ENCODE measurements around the gene DCLK2.

The DCLK2 gene

DNA sequence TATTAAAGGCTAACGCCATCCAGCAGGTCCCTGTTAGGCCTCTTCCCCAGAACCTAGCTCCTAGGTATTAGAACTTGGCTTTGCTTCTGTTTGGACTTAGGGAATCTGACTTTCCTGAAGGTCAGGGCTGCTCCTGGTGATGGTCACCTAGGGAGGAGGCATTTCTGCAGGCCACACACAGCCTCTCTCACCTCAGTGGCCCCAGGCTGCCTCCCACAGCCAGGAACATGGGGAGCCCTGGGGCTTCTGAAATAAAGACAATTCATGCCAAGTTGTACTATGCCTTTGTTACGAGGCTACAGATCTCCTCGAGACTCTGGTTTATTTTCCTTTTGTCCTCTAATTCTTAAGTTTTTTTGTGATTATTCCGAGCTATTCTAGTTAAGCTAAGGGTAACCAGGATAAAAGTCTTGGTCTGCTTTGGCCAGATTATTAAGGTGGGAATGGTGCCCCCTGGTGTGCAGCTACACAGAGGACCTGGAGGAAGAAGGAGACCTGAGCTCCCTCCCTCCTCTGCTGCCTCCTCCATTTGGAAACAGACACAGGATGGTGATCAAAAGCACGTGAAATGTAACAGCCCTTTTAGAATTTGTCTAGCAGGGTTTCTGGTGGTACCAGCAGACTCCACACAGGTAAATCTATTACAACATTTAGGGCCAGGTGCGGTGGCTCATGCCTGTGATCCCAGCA, 131.0 kb downstream of the DCLK2 start:
- DNase-seq (ENCODE audit: low read depth): no peak

GRCh38 chr4:150211016-150211415, 132.8 kb downstream of the DCLK2 start:
- no peak for DNase-seq (ENCODE audit: low read depth)

- DNase-seq (ENCODE audit: low read depth): no peak
Observed at GRCh38 chr4:150211799-150212445, 133.7 kb downstream of the DCLK2 start.

DNA sequence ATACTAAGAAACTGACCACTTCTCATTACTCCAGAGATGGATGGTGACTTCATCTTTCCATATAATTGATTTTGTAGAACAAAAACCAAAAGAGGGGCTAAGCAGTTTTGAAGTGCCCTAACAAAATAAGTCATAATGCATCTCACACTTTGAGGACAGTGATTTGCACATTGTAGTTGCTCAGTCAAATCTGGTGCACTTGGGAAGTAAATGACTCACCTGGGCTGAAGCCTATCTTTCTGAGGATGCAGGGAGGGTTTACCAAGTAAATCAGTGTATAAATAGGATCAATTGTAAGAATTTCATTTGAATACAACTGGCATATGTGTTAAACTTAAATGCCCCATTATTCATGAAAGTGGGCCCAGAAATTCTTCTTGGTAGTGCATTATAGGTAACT, 134.2 kb downstream of the DCLK2 start:
- no peak for DNase-seq (ENCODE audit: low read depth)

DNA sequence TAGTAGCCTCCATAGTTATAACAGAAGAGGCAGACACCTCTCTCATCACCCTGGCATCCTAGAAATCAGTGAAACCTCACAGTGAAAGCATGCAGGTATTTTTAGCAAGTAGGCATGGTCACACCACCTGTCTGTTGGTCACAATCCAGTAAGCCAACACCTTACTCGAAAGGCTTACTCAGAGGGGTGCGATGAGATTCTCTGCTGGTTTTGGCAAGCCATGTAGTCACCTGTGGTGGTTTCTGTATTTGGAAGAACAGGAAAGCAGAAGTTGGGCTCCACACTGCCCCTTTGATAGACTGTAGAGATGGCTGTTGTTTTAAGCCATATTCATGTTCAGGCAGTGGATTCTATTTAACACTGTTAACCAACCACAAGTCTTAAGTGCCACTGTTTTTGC, 134.7 kb downstream of the DCLK2 start:
- DNase-seq (ENCODE audit: low read depth): no peak

DNA sequence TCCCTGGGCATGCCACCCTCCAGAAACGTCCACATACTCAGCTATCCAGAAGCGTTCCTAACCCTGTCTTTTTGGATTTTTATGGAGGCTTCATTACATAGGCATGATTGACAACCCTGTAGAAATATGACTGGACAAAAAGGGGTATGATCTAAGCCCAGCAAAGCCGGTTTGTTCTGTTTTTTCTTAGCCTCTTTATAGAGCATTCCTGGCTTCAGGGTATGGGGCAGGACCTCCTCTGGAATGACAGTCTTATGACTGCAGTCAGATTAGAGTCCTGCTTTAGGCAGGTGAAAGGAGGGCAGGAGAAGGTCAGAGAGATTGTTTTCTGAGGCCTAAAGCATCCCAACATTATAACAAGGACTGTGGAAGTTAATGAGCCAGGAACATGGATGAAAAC, 137.4 kb downstream of the DCLK2 start:
- no peak for DNase-seq (ENCODE audit: low read depth)

GRCh38 chr4:150216726-150217125, 138.5 kb downstream of the DCLK2 start:
- no peak for DNase-seq (ENCODE audit: low read depth)

DNA sequence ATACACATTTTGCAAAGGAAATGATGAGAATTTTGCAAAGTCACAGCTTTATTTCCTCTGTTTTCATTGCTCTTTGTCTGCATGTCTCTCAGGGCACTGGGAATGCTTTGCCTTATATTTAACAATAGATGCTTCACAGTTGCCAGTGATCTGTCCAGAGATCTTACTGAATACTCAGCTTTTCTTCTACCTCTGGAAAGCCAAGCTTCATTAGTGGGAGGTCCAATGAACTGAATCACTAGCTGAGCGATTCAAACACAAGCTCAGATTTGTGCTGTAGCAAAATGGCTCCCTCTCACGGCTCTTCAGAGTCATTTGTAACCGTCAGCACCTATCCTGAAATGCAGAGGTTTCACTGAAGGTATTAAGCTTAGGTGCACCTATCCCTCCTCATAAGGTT, 138.9 kb downstream of the DCLK2 start:
- no peak for DNase-seq (ENCODE audit: low read depth)

DNA sequence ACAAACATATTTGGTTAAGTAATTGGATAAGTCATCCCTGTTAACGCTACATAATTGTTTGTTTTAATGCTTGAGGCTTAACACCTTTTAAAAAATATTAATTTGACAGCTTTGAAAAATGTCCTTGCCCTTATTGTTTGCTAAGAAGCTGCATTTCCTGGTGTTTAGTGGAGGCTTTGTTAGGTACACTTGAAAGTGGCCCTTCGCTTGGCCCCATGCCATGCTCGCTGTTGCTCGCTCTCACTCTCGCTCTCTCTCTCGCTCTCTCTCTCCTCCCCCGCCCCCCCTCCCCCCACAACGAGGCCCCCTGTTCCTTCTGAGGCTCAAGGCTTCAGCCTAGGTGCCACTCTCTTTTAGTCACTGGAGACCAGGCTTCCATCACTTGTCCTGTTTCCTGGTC, 139.6 kb downstream of the DCLK2 start:
- no peak for DNase-seq (ENCODE audit: low read depth)

GRCh38 chr4:150218447-150218846, 140.2 kb downstream of the DCLK2 start:
- DNase-seq (ENCODE audit: low read depth): no peak

GRCh38 chr4:150219841-150220240, 141.6 kb downstream of the DCLK2 start:
- DNase-seq (ENCODE audit: low read depth): no peak

- no peak for DNase-seq (ENCODE audit: low read depth)
Observed at GRCh38 chr4:150224896-150225591, 146.8 kb downstream of the DCLK2 start.

- no peak for DNase-seq (ENCODE audit: low read depth)
Observed at GRCh38 chr4:150229520-150229919, 151.3 kb downstream of the DCLK2 start.

DNA sequence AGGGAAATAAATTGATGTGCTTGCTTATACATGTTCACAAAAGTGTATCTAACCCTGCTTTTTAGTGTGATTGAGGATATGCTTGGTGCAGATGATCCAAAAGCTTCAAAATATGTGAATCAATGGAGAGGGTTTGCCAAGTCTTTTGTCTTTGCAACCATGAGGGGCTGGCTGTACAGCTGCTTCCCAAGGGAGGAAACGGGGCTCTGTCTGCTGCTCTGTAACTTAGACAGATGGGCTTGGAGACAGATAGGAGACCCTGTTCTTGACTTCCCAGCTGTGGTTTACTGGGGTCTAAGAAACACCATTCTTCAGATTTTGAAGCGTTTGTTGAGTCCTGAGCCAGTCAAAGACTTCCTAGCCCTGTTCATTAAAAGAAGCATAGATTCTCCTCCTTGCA, 152.3 kb downstream of the DCLK2 start:
- no peak for DNase-seq (ENCODE audit: low read depth)

- no peak for DNase-seq (ENCODE audit: low read depth)
Observed at GRCh38 chr4:150231107-150231770, 153.0 kb downstream of the DCLK2 start.

DNA sequence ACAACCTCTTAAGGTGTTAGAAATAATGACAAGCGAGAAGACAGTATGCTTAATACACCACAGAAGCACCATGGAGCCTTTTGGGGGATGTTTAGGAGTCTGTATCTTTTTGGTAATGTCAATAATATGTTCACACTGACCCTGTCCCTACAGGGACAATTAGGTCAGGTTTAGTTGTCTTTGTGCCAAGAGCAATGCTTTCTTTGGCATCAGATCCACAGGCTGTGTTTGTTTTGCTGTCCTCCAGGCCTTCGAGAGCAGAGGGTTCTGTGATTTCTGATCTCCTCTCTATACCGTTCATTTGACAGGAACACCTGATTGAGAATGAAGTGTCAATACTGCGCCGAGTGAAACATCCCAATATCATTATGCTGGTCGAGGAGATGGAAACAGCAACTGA, 153.8 kb downstream of the DCLK2 start:
- no peak for DNase-seq (ENCODE audit: low read depth)

- DNase-seq (ENCODE audit: low read depth): no peak
Observed at GRCh38 chr4:150234246-150234645, 156.0 kb downstream of the DCLK2 start.

- DNase-seq (ENCODE audit: low read depth): no peak
Observed at GRCh38 chr4:150235317-150235716, 157.1 kb downstream of the DCLK2 start.

DNA sequence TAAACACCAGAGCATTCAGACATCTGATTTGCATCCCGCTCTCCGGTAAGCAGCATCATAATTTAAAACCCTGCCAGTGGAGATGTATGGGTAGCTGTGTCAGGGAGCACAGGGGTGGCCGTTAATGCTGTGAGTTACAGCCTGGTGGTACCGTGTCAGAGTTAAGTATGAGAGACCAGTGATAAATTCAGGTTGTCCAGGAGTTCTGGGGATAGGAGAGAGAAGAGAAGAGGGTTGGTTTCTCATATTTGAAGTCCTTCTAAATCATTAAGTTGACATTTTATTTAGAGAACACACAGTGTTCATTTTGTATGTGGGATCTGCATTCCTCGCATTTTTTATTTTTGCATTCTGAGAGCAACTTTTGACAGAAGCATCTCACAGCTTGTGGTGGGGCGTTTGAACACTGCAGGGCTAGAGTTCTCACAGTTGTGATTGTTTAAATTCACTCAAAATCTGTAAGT, 157.6 kb downstream of the DCLK2 start:
- DNase-seq (ENCODE audit: low read depth): no peak

GRCh38 chr4:150236626-150237025, 158.4 kb downstream of the DCLK2 start:
- no peak for DNase-seq (ENCODE audit: low read depth)

- DNase-seq (ENCODE audit: low read depth): no peak
Observed at GRCh38 chr4:150237110-150237872, 159.0 kb downstream of the DCLK2 start.

- DNase-seq (ENCODE audit: low read depth): no peak
Observed at GRCh38 chr4:150238591-150238990, 160.3 kb downstream of the DCLK2 start.
